CD14-positive monocyte (primary cell): ENCODE data around the gene RGS3. TPM values are rescaled to one million over a fixed set of nuclear protein-coding genes. Genes with fewer than 3 reads are reported as not detected.

Experiments
- DNase-seq, 3 donors: peaks; one replicate each; pipeline ENCODE4 v3.0.0-alpha.2; 2011 to 2022
- H2AFZ ChIP-seq: 2 replicates; pipeline ENCODE4 v1.6.0; 2012; ENCODE audit warnings: mild to moderate bottlenecking, low read depth, low read length, inconsistent platforms; ENCODE audit not compliant: insufficient read depth, poor library complexity, severe bottlenecking
- H3K27ac ChIP-seq, 2 donors: 1 replicate in 1 of 2; 2 replicates in 1 of 2; pipeline ENCODE4 v1.5.1; 2012 to 2013; ENCODE audit warnings: low read length in 2 of 2, control low read depth in 1 of 2, inconsistent platforms in 1 of 2, low read depth in 1 of 2, mild to moderate bottlenecking in 1 of 2
- H3K27me3 ChIP-seq, 2 donors: one replicate each; pipeline versions ENCODE4 v1.6.0 to v1.6.1; 2011 to 2013; ENCODE audit warnings: low read length in 2 of 2; ENCODE audit not compliant: control insufficient read depth in 2 of 2, insufficient read depth in 2 of 2
- H3K36me3 ChIP-seq, 2 donors: replicated peaks in 1 of 2; 1 replicate in 1 of 2; 2 replicates in 1 of 2; pipeline versions ENCODE4 v1.5.1 to v1.6.1; 2012 to 2013; ENCODE audit warnings: low read length in 2 of 2, control low read depth in 1 of 2, inconsistent platforms in 1 of 2, mild to moderate bottlenecking in 1 of 2; ENCODE audit not compliant: insufficient read depth in 2 of 2, control insufficient read depth in 1 of 2
- H3K4me1 ChIP-seq, 2 donors: 1 replicate in 1 of 2; 2 replicates in 1 of 2; pipeline versions ENCODE4 v1.5.1 to v1.6.1; 2012 to 2013; ENCODE audit warnings: low read length in 2 of 2, control low read depth in 1 of 2, inconsistent platforms in 1 of 2, mild to moderate bottlenecking in 1 of 2, moderate library complexity in 1 of 2; ENCODE audit not compliant: insufficient read depth in 2 of 2, control insufficient read depth in 1 of 2
- H3K4me2 ChIP-seq: replicated peaks from 2 replicates; pipeline ENCODE3; 2012; ENCODE audit warnings: low read length, moderate library complexity, mild to moderate bottlenecking; ENCODE audit not compliant: poor library complexity, severe bottlenecking; ENCODE audit errors: extremely low read depth
- H3K4me3 ChIP-seq, 3 experiments: fragments of 200-600 bp in 1 of 3; sonication (generic) in 1 of 3; replicated peaks in 1 of 3; 1 replicate in 2 of 3; 2 replicates in 1 of 3; pipeline ENCODE4 v1.5.1; 2011 to 2013; ENCODE audit warnings: low read length in 3 of 3, mild to moderate bottlenecking in 3 of 3, control low read depth in 2 of 3, low read depth in 2 of 3, inconsistent platforms in 1 of 3, moderate library complexity in 1 of 3
- H3K79me2 ChIP-seq: 2 replicates; pipeline ENCODE4 v1.6.0; 2012; ENCODE audit warnings: mild to moderate bottlenecking, control low read depth, inconsistent platforms, low read length, moderate library complexity; ENCODE audit not compliant: insufficient read depth
- H3K9ac ChIP-seq: 2 replicates; pipeline ENCODE4 v1.6.0; 2017; ENCODE audit warnings: low read length, mild to moderate bottlenecking; ENCODE audit not compliant: insufficient read depth, poor library complexity, severe bottlenecking
- H3K9me3 ChIP-seq, 2 donors: replicated peaks in 1 of 2; 1 replicate in 1 of 2; 2 replicates in 1 of 2; pipeline versions ENCODE4 v1.5.1 to v1.6.1; 2012 to 2013; ENCODE audit warnings: low read length in 2 of 2, control low read depth in 1 of 2; ENCODE audit not compliant: control insufficient read depth in 1 of 2, insufficient read depth in 1 of 2
- H4K20me1 ChIP-seq: 2 replicates; pipeline ENCODE4 v1.6.0; 2012; ENCODE audit warnings: mild to moderate bottlenecking, low read length, control low read depth, moderate library complexity; ENCODE audit not compliant: insufficient read depth
- H3K27ac Mint-ChIP-seq, 7 donors: one replicate each; pipeline ENCODE4 v1.8.0; 2020; ENCODE audit warnings: mild to moderate bottlenecking in 7 of 7, mixed read lengths in 7 of 7, moderate library complexity in 6 of 7, inconsistent platforms in 2 of 7
- H3K27me3 Mint-ChIP-seq, 3 donors: one replicate each; pipeline ENCODE4 v1.8.0; 2021 to 2022; ENCODE audit warnings: low read depth in 3 of 3, mild to moderate bottlenecking in 3 of 3, mixed read lengths in 3 of 3, moderate library complexity in 3 of 3, inconsistent platforms in 1 of 3
- H3K36me3 Mint-ChIP-seq, 2 donors: one replicate each; pipeline ENCODE4 v1.8.0; 2020; ENCODE audit warnings: mixed read lengths in 2 of 2, inconsistent platforms in 1 of 2, mild to moderate bottlenecking in 1 of 2
- H3K4me1 Mint-ChIP-seq: one replicate; pipeline ENCODE4 v1.8.0; 2020; ENCODE audit warnings: mild to moderate bottlenecking, mixed read lengths
- H3K4me3 Mint-ChIP-seq, 2 donors: one replicate each; pipeline ENCODE4 v1.8.0; 2020; ENCODE audit warnings: mild to moderate bottlenecking in 2 of 2, mixed read lengths in 2 of 2, moderate library complexity in 1 of 2
- H3K9me3 Mint-ChIP-seq, 7 donors: one replicate each; pipeline ENCODE4 v1.8.0; 2020 to 2022; ENCODE audit warnings: mixed read lengths in 7 of 7, mild to moderate bottlenecking in 6 of 7, moderate library complexity in 6 of 7, inconsistent platforms in 2 of 7
- CTCF ChIP-seq: fragments of 200-600 bp; IDR thresholded peaks from one replicate; pipeline ENCODE4 v1.8.0; 2022; ENCODE audit warnings: antibody characterized with exemption, mild to moderate bottlenecking
- WGBS: methylation state at CpG from one replicate; pipeline ENCODE4 v1.1.5; 2013; ENCODE audit warnings: missing lambda C conversion rate; ENCODE audit not compliant: insufficient coverage; 5-methylcytosine and 5-hydroxymethylcytosine counted together
- intact Hi-C, 2 donors: fragments of 100-400 bp; cut with micrococcal nuclease; formaldehyde crosslinking; loops; one replicate each; pipeline versions ENCODE4 v1.15.0 to v1.15.1; 2023
- polyA plus RNA-seq, 3 donors: library from polyadenylated mRNA; depleted of rRNA in 1 of 3; unstranded in 2 of 3; stranded (reverse) in 1 of 3; fragments of 300-500 nt in 2 of 3; fragments of >200 nt in 1 of 3; fragmentation: Illumina TruSeq in 2 of 3; gene quantifications; 1 replicate in 2 of 3; 2 replicates in 1 of 3; pipeline ENCODE4 v1.2.3, GENCODE V29; 2012 to 2021

RGS3 gene
- polyA plus RNA-seq, 3 donors: 9.1 to 16.2 (median 15.8) TPM

DNA sequence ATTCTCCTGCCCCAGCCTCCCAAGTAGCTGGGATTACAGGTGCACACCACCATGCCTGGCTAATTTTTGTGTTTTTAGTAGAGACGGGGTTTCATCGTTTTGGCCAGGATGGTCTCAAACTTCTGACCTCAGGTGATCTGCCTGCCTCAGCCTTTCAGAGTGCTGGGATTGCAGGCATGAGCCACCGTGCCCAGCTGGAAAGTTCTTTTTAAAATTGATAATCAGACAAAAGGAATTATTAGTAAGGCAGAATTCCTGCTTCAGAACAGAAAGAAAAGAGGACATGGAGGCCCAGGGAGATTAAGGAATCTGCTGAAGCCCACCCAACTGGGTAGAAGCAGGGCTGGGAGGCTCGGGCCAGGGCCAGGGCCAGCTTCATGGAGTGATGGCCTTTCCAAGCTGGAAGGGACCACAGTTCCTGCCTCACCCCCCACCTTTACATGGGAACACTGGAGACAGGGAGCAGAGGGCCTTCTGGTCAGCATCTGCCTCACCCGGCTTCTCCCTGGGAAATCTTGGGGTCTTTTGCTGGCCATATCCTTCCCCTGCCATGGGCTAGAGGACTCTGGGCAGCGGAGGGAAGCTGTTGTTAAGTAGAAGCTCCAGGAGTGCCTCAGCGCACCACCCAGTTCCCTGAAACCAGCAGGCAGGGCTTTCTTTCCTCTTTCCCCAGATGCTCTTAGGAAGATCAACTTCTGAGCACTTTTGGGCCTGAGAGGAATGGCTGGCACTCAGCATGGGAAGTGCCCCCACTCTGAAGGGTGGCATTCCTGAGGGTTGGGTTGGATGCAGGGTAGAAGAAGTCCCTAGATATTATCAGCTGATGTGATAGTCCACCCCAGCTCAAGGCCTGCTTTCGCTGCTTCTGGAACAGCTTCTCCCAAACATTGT lies 70.1 kb downstream of the RGS3 start:
- H3K36me3 Mint-ChIP-seq: no peaks in the 10 kb centered on the region
- 100% methylated on average over 4 of the region's 8 CpGs for WGBS
- DNase-seq: no peak
- TF ChIP-seq CTCF: no peak
- H2AFZ ChIP-seq: no peak overlapping the region
- H3K9ac ChIP-seq: no peak overlapping the region
- H4K20me1 ChIP-seq: no peaks in the 10 kb centered on the region
- H3K4me3 ChIP-seq: no peak overlapping the region
- intact Hi-C loops: no loop called here
- H3K4me3 Mint-ChIP-seq: no peak overlapping the region
- peaks cover 3% of the 10 kb centered on the region for H3K4me1 Mint-ChIP-seq
- no peak overlapping the region for H3K27ac ChIP-seq
- no peaks in the 10 kb centered on the region for H3K9me3 Mint-ChIP-seq
- H3K27ac Mint-ChIP-seq: no peak overlapping the region
- no peaks in the 10 kb centered on the region for H3K4me1 ChIP-seq
- no peaks in the 10 kb centered on the region for H3K79me2 ChIP-seq
- H3K4me2 ChIP-seq: no peak overlapping the region
- no peaks in the 10 kb centered on the region for H3K27me3 ChIP-seq
- H3K36me3 ChIP-seq: no peaks in the 10 kb centered on the region
- no peaks in the 10 kb centered on the region for H3K27me3 Mint-ChIP-seq
- no peaks in the 10 kb centered on the region for H3K9me3 ChIP-seq

GRCh38 chr9:113535756-113536155 lies 72.2 kb downstream of the RGS3 start:
- H3K27ac ChIP-seq: no peak overlapping the region
- no peaks in the 10 kb centered on the region for H3K79me2 ChIP-seq
- TF ChIP-seq CTCF: no peak
- WGBS: 92% methylated on average over 5 of the region's 6 CpGs
- Mint-ChIP-seq H3K27me3 (no peaks in the 10 kb centered on the region), H3K4me3 (no peak overlapping the region), H3K27ac (peak overlapping the region in 1 of 7 donors; percentile 60), H3K4me1 (no peaks in the 10 kb centered on the region), H3K9me3 (no peaks in the 10 kb centered on the region), H3K36me3 (no peaks in the 10 kb centered on the region)
- H3K36me3 ChIP-seq: no peaks in the 10 kb centered on the region
- no peak overlapping the region for H2AFZ ChIP-seq
- no peak overlapping the region for H3K4me3 ChIP-seq
- intact Hi-C loops: no loop called here
- no peaks in the 10 kb centered on the region for H3K4me1 ChIP-seq
- no peaks in the 10 kb centered on the region for H4K20me1 ChIP-seq
- DNase-seq: no peak
- no peak overlapping the region for H3K4me2 ChIP-seq
- no peaks in the 10 kb centered on the region for H3K27me3 ChIP-seq
- H3K9me3 ChIP-seq: no peaks in the 10 kb centered on the region
- H3K9ac ChIP-seq: no peak overlapping the region
